ENCODE measurements around the gene NACC2.

NACC2 gene

GRCh38 chr9:136014924-136015633, 80.0 kb downstream of the NACC2 start:
- no peak overlapping the region for H3K27ac ChIP-seq (ENCODE audit: extremely low read depth, low read depth, low read length)
- POLR2A ChIA-PET = no interaction called here
- no peaks in the 10 kb centered on the region for H3K9me3 ChIP-seq (ENCODE audit: control insufficient read depth, insufficient read depth, low read depth, low read length)
- TF ChIP-seq YY2 (tag by site-specific recombination; IDR thresholded peaks at IDR 0.05) (no peak), ZNF791 (tag by site-specific recombination; IDR thresholded peaks at IDR 0.05) (no peak), ZNF335 (tag by site-specific recombination; conservative IDR thresholded peaks at IDR 0.05) (no peak), ZNF473 (tag by site-specific recombination; IDR thresholded peaks at IDR 0.05) (no peak), ZNF777 (tag by site-specific recombination; IDR thresholded peaks at IDR 0.05; ENCODE audit: borderline replicate concordance) (no peak)
- no peaks in the 10 kb centered on the region for H3K4me1 ChIP-seq (ENCODE audit: control insufficient read depth, insufficient read depth, low read length)
- no peak overlapping the region for H3K4me3 ChIP-seq (ENCODE audit: low read depth, low read length)
- CTCF ChIA-PET = interaction anchor here (0.6 kb wide), 1 partner anchor 42 kb away, joined by 4 read pairs; no protein-coding TSS in a partner anchor
- peaks cover 0 to 28% of the 10 kb centered on the region in 2 experiments; a peak in 1 of 3 replicates for H3K36me3 ChIP-seq (ENCODE audit: control insufficient read depth in 2 of 2, insufficient read depth in 1 of 2, low read length in 2 of 2)

DNA sequence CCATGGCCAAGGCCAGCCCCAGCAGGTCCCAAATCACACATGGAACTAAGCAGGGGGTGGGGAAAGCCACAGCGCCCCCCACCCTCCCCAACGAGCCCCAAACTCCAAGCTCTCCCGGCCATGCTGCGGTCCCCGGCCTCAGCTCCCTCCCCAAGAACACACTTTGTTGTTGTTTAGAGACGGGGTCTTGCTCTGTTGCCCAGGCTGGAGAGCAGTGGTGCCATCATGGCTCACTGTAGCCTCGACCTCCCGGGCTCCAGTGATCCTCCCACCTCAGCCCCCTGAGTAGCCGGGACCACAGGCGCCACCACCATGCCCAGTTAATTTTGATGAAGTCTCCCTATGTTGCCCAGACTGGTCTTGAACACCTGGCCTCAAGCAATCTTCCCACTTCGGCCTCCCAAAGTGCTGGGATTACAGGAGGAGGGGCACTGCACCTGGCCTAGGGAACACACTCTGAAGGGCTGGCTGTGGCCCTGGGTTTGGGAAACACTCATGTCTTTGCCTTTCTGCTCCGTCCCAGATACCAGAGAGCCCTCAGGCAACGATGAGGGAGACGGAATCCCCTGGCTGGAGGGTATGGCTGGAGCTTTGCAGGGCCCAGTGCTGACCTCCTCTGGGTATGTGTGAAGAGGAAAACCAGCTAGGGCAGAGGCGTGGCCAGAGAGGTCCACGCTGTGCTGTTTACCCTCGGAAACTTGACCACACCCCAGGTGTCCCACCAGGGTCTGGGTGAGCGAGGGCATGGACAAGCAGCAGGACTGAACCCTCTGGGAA, 80.8 kb downstream of the NACC2 start:
- ChIA-PET POLR2A (no interaction called here), CTCF (interaction anchor here (0.5 to 0.6 kb wide), 2 partner anchors 42 to 413 kb away, joined by 4 to 6 read pairs; no protein-coding TSS in a partner anchor)
- Histone ChIP-seq H3K9me3 (ENCODE audit: control insufficient read depth, insufficient read depth, low read depth, low read length) (no peaks in the 10 kb centered on the region), H3K4me3 (ENCODE audit: low read depth, low read length) (no peak overlapping the region), H3K36me3 (ENCODE audit: control insufficient read depth in 2 of 2, insufficient read depth in 1 of 2, low read length in 2 of 2) (peaks cover 0 to 32% of the 10 kb centered on the region in 2 experiments; a peak in 1 of 3 replicates), H3K27ac (ENCODE audit: extremely low read depth, low read depth, low read length) (no peak overlapping the region), H3K4me1 (ENCODE audit: control insufficient read depth, insufficient read depth, low read length) (no peaks in the 10 kb centered on the region)
- no peak for TF ChIP-seq ZNF223 (tag by site-specific recombination; IDR thresholded peaks at IDR 0.05)
- peak; percentile 92 for TF ChIP-seq ZNF121 (tag by site-specific recombination; IDR thresholded peaks at IDR 0.05)

- Histone ChIP-seq H3K9me3 (ENCODE audit: control insufficient read depth, insufficient read depth, low read depth, low read length) (no peaks in the 10 kb centered on the region), H3K4me1 (ENCODE audit: control insufficient read depth, insufficient read depth, low read length) (no peaks in the 10 kb centered on the region), H3K4me3 (ENCODE audit: low read depth, low read length) (no peak overlapping the region), H3K36me3 (ENCODE audit: control insufficient read depth in 2 of 2, insufficient read depth in 1 of 2, low read length in 2 of 2) (peaks cover 0 to 35% of the 10 kb centered on the region in 2 experiments; a peak in 1 of 3 replicates), H3K27ac (ENCODE audit: extremely low read depth, low read depth, low read length) (no peak overlapping the region)
- POLR2A ChIA-PET = no interaction called here
- TF ChIP-seq KLF7 (tag by site-specific recombination; IDR thresholded peaks at IDR 0.05; ENCODE audit: borderline replicate concordance) = no peak
- no peak for TF ChIP-seq ZNF610 (tag by site-specific recombination; IDR thresholded peaks at IDR 0.05; ENCODE audit: borderline replicate concordance)
- TF ChIP-seq ZNF202 (tag by site-specific recombination; IDR thresholded peaks at IDR 0.05; ENCODE audit: borderline replicate concordance) = no peak
- no peak for TF ChIP-seq MEIS1 (CRISPR knock-in tag; IDR thresholded peaks at IDR 0.05; ENCODE audit: borderline replicate concordance)
- no peak for TF ChIP-seq ZBTB48 (tag by site-specific recombination; IDR thresholded peaks at IDR 0.05)
- TF ChIP-seq ZNF530 (tag by site-specific recombination; IDR thresholded peaks at IDR 0.05; ENCODE audit: low read depth) = no peak
- TF ChIP-seq ZNF521 (tag by site-specific recombination; IDR thresholded peaks at IDR 0.05) = no peak
- TF ChIP-seq ZNF148 (tag by site-specific recombination; IDR thresholded peaks at IDR 0.05; ENCODE audit: borderline replicate concordance) = no peak
- TF ChIP-seq, protein P1, sequence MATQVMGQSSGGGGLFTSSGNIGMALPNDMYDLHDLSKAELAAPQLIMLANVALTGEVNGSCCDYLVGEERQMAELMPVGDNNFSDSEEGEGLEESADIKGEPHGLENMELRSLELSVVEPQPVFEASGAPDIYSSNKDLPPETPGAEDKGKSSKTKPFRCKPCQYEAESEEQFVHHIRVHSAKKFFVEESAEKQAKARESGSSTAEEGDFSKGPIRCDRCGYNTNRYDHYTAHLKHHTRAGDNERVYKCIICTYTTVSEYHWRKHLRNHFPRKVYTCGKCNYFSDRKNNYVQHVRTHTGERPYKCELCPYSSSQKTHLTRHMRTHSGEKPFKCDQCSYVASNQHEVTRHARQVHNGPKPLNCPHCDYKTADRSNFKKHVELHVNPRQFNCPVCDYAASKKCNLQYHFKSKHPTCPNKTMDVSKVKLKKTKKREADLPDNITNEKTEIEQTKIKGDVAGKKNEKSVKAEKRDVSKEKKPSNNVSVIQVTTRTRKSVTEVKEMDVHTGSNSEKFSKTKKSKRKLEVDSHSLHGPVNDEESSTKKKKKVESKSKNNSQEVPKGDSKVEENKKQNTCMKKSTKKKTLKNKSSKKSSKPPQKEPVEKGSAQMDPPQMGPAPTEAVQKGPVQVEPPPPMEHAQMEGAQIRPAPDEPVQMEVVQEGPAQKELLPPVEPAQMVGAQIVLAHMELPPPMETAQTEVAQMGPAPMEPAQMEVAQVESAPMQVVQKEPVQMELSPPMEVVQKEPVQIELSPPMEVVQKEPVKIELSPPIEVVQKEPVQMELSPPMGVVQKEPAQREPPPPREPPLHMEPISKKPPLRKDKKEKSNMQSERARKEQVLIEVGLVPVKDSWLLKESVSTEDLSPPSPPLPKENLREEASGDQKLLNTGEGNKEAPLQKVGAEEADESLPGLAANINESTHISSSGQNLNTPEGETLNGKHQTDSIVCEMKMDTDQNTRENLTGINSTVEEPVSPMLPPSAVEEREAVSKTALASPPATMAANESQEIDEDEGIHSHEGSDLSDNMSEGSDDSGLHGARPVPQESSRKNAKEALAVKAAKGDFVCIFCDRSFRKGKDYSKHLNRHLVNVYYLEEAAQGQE (tag by site-specific recombination; IDR thresholded peaks at IDR 0.05) = no peak
- TF ChIP-seq ZNF510 (tag by site-specific recombination; IDR thresholded peaks at IDR 0.05; ENCODE audit: insufficient replicate concordance) = no peak
- CTCF ChIA-PET = interaction anchor here (0.5 kb wide), 1 partner anchor 412 kb away, joined by 6 read pairs; no protein-coding TSS in a partner anchor
Measured at GRCh38 chr9:136013524-136014034, 81.5 kb downstream of the NACC2 start.

Measured in HEK293 (cell line).